ENCODE results near the gene BRPF3.

DNA sequence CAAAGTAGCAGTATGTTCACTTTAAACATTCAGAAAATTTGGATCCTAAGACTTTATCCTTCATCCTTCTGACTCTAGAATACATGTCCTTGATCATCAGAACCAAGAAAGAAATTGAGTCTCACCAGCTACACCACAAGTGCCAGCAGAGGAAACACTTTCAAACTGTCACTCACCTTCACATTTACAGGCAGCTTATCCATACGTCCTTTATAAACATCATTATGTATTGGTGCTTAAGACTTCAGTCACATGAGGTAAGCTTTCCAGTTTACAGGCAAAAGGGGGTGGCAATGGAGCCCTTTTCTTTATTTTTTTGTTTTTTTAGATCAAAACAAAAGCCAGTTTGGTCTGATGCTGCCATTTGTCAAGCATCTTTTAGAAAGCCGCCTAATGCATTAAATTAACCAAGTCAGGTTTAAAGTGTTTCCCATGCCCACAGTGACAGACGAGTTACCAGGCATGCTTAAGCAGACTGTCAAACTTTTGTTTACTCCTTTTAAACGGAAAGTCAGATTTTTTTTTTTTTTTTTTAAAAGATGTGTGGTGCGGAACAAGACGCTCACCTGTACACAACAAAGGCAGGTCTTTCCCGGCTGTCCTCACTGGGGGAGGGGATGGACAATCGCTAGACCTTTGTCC, 952 bp upstream of the BRPF3 start:
- no peak for TF ChIP-seq POLR2A (IDR thresholded peaks at IDR 0.05)
- TF ChIP-seq, protein P1, sequence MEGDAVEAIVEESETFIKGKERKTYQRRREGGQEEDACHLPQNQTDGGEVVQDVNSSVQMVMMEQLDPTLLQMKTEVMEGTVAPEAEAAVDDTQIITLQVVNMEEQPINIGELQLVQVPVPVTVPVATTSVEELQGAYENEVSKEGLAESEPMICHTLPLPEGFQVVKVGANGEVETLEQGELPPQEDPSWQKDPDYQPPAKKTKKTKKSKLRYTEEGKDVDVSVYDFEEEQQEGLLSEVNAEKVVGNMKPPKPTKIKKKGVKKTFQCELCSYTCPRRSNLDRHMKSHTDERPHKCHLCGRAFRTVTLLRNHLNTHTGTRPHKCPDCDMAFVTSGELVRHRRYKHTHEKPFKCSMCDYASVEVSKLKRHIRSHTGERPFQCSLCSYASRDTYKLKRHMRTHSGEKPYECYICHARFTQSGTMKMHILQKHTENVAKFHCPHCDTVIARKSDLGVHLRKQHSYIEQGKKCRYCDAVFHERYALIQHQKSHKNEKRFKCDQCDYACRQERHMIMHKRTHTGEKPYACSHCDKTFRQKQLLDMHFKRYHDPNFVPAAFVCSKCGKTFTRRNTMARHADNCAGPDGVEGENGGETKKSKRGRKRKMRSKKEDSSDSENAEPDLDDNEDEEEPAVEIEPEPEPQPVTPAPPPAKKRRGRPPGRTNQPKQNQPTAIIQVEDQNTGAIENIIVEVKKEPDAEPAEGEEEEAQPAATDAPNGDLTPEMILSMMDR (IDR thresholded peaks at IDR 0.05) = no peak

All from Peyer's patch (tissue), 4 donors.